Tibial artery (tissue), 4 donors: ENCODE data around the gene SPDL1.
A peak's percentile ranks its signal among the peaks of the same experiment; 100 is the strongest.

ENCODE experiments used
- DNase-seq, 2 donors: peaks; one replicate each; pipeline ENCODE4 v3.0.0-alpha.2; 2019
- H3K27ac ChIP-seq, 2 donors: fragments of 200-600 bp; sonication (generic) in 1 of 2; 1 replicate in 1 of 2; 2 replicates in 1 of 2; pipeline ENCODE4 v1.5.1; 2018 to 2019; ENCODE audit warnings: mild to moderate bottlenecking in 1 of 2
- H3K27me3 ChIP-seq, 2 donors: fragments of 200-600 bp; sonication (generic) in 1 of 2; one replicate each; pipeline versions ENCODE4 v1.5.1 to v1.6.0; 2016 to 2019
- H3K36me3 ChIP-seq, 3 donors: fragments of 200-600 bp; sonication (generic) in 2 of 3; one replicate each; pipeline ENCODE4 v1.5.1; 2016 to 2019; ENCODE audit warnings: mild to moderate bottlenecking in 2 of 3
- H3K4me1 ChIP-seq, 4 donors: fragments of 200-600 bp; sonication (generic) in 2 of 4; 1 replicate in 3 of 4; 2 replicates in 1 of 4; pipeline ENCODE4 v1.5.1; 2016 to 2019
- H3K4me3 ChIP-seq, 2 donors: fragments of 200-600 bp; sonication (generic) in 1 of 2; 1 replicate in 1 of 2; 2 replicates in 1 of 2; pipeline ENCODE4 v1.5.1; 2018 to 2019; ENCODE audit warnings: mild to moderate bottlenecking in 2 of 2
- H3K9me3 ChIP-seq, 3 donors: fragments of 200-600 bp; sonication (generic) in 1 of 3; one replicate each; pipeline ENCODE4 v1.5.1; 2016 to 2019
- intact Hi-C: fragments of 100-400 bp; cut with DNase I; formaldehyde crosslinking; loops from one replicate; pipeline ENCODE4 v1.15.0; 2023; ENCODE audit warnings: low total_unique reads
- TF ChIP-seq, protein P1 (sequence below), 2 experiments: fragments of 200-600 bp in 1 of 2; fragments of 450-650 bp in 1 of 2; IDR thresholded peaks; one replicate each; pipeline ENCODE4 v1.5.1; 2017 to 2019; ENCODE audit warnings: antibody characterized with exemption in 2 of 2, mild to moderate bottlenecking in 1 of 2, moderate library complexity in 1 of 2

The SPDL1 gene

DNA sequence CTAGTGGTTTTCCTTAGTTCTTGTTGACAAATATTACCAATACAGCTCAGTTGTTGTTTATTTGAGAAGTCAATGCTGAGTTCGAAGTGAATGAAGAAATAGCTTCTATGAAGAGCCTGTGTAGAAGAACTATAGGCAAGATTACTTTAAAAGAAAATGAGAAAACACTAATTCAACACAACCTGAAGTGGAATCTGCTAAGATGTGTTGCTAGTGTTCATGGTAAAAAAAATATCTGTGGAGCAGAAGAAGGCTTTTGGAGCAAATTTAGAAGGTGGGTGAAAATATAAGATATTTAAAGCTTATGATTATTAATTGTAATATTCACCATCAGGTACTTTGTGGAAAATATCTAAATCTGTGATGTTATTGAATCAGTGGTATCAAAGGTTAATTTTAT, 51.0 kb downstream of the SPDL1 start:
- DNase-seq: no peak
- H3K36me3 ChIP-seq: no peaks in the 10 kb centered on the region
- H3K4me1 ChIP-seq: peaks cover 0 to 12% (median 7%) of the 10 kb centered on the region in 4 donors
- no peak overlapping the region for H3K27ac ChIP-seq
- H3K4me3 ChIP-seq: no peak overlapping the region
- intact Hi-C loops: no loop called here
- peaks cover 0 to 29% of the 10 kb centered on the region in 2 donors for H3K27me3 ChIP-seq
- TF ChIP-seq, protein P1, sequence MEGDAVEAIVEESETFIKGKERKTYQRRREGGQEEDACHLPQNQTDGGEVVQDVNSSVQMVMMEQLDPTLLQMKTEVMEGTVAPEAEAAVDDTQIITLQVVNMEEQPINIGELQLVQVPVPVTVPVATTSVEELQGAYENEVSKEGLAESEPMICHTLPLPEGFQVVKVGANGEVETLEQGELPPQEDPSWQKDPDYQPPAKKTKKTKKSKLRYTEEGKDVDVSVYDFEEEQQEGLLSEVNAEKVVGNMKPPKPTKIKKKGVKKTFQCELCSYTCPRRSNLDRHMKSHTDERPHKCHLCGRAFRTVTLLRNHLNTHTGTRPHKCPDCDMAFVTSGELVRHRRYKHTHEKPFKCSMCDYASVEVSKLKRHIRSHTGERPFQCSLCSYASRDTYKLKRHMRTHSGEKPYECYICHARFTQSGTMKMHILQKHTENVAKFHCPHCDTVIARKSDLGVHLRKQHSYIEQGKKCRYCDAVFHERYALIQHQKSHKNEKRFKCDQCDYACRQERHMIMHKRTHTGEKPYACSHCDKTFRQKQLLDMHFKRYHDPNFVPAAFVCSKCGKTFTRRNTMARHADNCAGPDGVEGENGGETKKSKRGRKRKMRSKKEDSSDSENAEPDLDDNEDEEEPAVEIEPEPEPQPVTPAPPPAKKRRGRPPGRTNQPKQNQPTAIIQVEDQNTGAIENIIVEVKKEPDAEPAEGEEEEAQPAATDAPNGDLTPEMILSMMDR (IDR thresholded peaks at IDR 0.05): no peak
- H3K9me3 ChIP-seq: peaks cover 0 to 4% (median 0%) of the 10 kb centered on the region in 3 donors

DNA sequence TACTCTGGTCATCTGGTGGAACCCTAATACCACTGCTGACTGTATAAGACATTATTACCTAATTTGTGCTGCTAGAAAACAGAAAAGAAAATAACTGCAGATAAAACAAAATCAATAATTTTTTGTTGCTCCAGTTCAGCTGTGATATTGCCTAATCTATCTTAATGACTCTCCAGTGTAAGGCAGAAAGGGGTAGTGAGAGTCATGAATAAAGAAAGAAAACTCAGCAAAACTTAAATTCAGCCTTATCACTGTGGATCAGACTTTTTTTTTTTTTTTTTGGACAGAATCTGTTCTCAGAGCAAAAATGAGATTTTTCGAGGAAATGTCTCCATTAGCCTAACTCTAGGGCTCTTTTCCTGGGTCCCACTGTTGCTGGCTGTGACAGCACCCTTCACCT, 52.4 kb downstream of the SPDL1 start:
- peaks cover 0 to 7% (median 7%) of the 10 kb centered on the region in 4 donors for H3K4me1 ChIP-seq
- H3K9me3 ChIP-seq: peaks cover 0 to 9% (median 0%) of the 10 kb centered on the region in 3 donors
- TF ChIP-seq, protein P1 (IDR thresholded peaks at IDR 0.05): no peak
- H3K36me3 ChIP-seq: no peaks in the 10 kb centered on the region
- no peak for DNase-seq
- H3K27ac ChIP-seq: no peak overlapping the region
- no peak overlapping the region for H3K4me3 ChIP-seq
- intact Hi-C loops: no loop called here
- peaks cover 0 to 29% of the 10 kb centered on the region in 2 donors for H3K27me3 ChIP-seq

DNA sequence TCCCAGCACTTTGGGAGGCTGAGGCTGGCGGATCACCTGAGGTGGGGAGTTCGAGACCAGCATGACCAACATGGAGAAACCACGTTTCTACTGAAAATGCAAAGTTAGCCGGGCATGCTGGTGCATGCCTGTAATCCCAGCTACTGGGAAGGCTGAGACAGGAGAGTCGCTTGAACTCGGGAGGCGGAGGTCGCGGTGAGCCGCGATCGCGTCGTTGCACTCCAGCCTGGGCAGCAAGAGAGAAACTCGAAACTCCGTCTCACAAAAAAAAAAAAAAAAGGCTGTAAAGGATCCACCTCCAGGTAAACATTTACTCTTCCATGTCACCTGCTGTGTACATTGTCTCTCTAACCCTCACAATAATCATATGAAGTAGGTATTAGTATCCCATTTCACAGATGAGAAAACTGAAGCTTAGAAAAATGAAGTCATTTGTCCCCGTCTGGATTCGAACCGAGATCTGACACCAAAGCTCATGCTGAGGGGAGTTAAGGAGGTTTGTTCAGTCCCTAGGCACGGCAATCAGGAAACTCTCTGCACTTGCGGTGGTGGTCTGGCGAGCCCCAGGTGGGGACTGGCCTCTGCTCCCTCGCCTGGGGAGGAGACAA, 53.0 kb downstream of the SPDL1 start:
- H3K36me3 ChIP-seq: no peaks in the 10 kb centered on the region
- peaks cover 0 to 7% (median 7%) of the 10 kb centered on the region in 4 donors for H3K4me1 ChIP-seq
- peak overlapping the region; percentile 35 to 39 for H3K4me3 ChIP-seq
- H3K9me3 ChIP-seq: peaks cover 0 to 9% (median 0%) of the 10 kb centered on the region in 3 donors
- TF ChIP-seq, protein P1 (IDR thresholded peaks at IDR 0.05): no peak
- peaks cover 0 to 29% of the 10 kb centered on the region in 2 donors for H3K27me3 ChIP-seq
- no peak for DNase-seq
- no peak overlapping the region for H3K27ac ChIP-seq
- intact Hi-C loops: no loop called here

DNA sequence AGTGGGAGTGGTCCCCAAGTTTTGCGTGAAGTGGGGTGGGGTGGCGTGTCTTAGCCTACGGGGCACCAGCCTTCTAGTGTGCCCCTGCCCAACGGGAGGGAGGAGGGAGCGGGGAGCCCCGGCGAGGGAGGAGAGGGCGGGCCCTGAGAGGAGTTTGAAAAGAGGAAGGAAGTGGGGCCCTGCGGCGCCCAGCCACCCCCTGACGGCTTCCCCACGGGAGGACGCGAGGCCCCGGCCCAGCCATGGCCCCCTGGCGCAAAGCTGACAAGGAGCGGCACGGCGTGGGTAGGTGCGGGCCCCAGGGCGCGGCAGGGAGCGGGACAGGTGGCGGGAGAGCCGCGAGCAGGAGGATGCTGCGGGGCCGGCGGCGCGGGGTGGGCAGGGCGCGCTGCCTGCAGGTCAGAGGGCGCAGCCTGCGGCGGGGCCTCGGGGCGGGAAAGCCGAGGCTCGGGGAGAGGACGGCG, 53.5 kb downstream of the SPDL1 start, which contains the start of gene DOCK2:
Gene DOCK2 (plus strand): TSS at position 191 of the 464 bp plus-strand sequence. CDS start 52 bp downstream, at position 243.
- intact Hi-C loops: no loop called here
- TF ChIP-seq, protein P1 (IDR thresholded peaks at IDR 0.05): no peak
- Histone ChIP-seq H3K4me3 (peak within 1 kb of the TSS; percentile 35 to 39), H3K27me3 (peaks cover 0 to 29% of the 10 kb centered on the region in 2 donors), H3K9me3 (peaks cover 0 to 9% (median 0%) of the 10 kb centered on the region in 3 donors), H3K4me1 (peaks cover 0 to 7% (median 7%) of the 10 kb centered on the region in 4 donors), H3K27ac (no peak within 1 kb of the TSS), H3K36me3 (no peaks in the 10 kb centered on the region)
- DNase-seq: peak; percentile 53 to 73

DNA sequence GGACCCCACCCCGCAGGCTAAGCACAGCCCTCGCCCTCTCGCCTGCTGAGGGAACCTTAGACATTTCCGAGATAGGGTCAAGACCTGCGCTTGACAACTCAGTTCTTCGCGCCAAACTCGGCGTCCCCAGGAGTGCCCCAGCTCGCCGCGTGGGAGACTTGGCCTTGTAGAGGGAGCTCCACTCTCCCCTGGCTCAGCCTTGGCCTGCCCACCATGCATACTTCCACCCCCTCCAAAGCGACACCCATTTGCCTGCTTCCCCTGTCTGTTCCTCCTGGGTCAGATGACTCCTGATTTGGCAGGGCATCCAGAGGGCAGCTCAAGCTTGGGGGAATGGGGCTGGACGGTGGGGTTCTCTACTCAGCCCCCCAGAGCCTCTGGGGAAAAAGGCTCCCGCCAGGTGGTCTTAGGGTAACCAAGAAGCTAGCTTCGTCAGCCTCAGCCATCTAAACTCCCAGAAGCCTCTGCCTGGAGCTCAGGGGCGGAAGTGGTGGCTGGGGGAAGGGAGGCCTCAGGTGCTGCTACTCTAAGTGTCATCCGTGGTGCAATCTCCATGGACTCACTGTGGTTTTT, 54.1 kb downstream of the SPDL1 start:
- no peak overlapping the region for H3K27ac ChIP-seq
- no peak for DNase-seq
- intact Hi-C loops: no loop called here
- TF ChIP-seq, protein P1 (IDR thresholded peaks at IDR 0.05): no peak
- H3K36me3 ChIP-seq: no peaks in the 10 kb centered on the region
- peaks cover 0 to 9% (median 0%) of the 10 kb centered on the region in 3 donors for H3K9me3 ChIP-seq
- H3K4me3 ChIP-seq: peak overlapping the region; percentile 35 to 39
- peaks cover 0 to 7% (median 7%) of the 10 kb centered on the region in 4 donors for H3K4me1 ChIP-seq
- H3K27me3 ChIP-seq: peaks cover 0 to 29% of the 10 kb centered on the region in 2 donors
